Left ventricle myocardium inferior (tissue), 1 donor: ENCODE data around the gene PRR14. TPM values are rescaled to one million over a fixed set of nuclear protein-coding genes. Genes with fewer than 3 reads are reported as not detected.

Experiments
- DNase-seq: peaks from one replicate; pipeline ENCODE4 v3.0.0-alpha.2; 2020
- H3K27ac ChIP-seq: fragments of 200-600 bp; replicated peaks from 2 replicates; pipeline ENCODE4 v1.8.0; 2021
- H3K27me3 ChIP-seq: fragments of 200-600 bp; 2 replicates; pipeline ENCODE4 v1.8.0; 2021; ENCODE audit warnings: low read depth
- H3K36me3 ChIP-seq: fragments of 200-600 bp; 2 replicates; pipeline ENCODE4 v1.8.0; 2021
- H3K4me1 ChIP-seq: fragments of 200-600 bp; 2 replicates; pipeline ENCODE4 v1.8.0; 2021
- H3K4me3 ChIP-seq: fragments of 200-600 bp; 2 replicates; pipeline ENCODE4 v1.8.0; 2021; ENCODE audit warnings: mild to moderate bottlenecking, moderate library complexity
- H3K9me3 ChIP-seq: fragments of 200-600 bp; replicated peaks from 2 replicates; pipeline ENCODE4 v1.8.0; 2021
- intact Hi-C: fragments of 100-400 bp; cut with micrococcal nuclease; formaldehyde crosslinking; loops from one replicate; pipeline ENCODE4 v1.11.0; 2022
- total RNA-seq: library from RNA; stranded (reverse); fragmentation: NEBNext Ultra II Directional; extraction: Animal tissue kit (Norgen Biotek cat#: 25700); gene quantifications from one replicate; pipeline ENCODE4 v1.2.1, GENCODE V29; 2021
- TF ChIP-seq, protein P1 (sequence below): fragments of 200-600 bp; IDR thresholded peaks from 2 replicates; pipeline ENCODE4 v1.8.0; 2021; ENCODE audit warnings: antibody characterized with exemption, mild to moderate bottlenecking, borderline replicate concordance
- donor health status: DM: no; HTN: yes; CAD: no; lungs with severe emphysema.

Gene PRR14
- total RNA-seq, 1 donor from 2014 or later = 15.4 TPM

DNA sequence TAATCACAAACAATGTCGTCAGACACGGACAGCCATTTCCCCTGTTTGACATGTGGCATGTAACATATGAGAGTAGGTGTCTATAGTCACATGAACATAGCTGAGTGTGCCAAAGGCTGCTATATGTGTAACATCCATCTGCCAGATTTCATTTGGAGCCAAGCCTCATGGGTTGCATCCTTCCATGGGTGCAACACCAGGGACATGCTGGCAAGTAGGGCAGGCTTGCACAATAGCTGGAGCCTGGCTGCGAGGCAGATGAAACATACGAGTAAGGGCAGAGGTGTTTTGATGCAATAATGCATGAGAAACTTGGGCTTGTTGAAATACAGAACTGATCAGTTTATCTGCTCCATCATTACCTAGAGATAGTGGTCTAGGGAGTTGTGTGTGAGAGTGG is 31.6 kb upstream of the PRR14 start:
- intact Hi-C loops = no loop called here
- DNase-seq = no peak
- no peak overlapping the region for H3K4me3 ChIP-seq
- H3K36me3 ChIP-seq = no peaks in the 10 kb centered on the region
- H3K4me1 ChIP-seq = no peaks in the 10 kb centered on the region
- H3K27ac ChIP-seq = no peak overlapping the region
- H3K9me3 ChIP-seq = no peaks in the 10 kb centered on the region
- H3K27me3 ChIP-seq = peaks cover 16% of the 10 kb centered on the region
- TF ChIP-seq, protein P1, sequence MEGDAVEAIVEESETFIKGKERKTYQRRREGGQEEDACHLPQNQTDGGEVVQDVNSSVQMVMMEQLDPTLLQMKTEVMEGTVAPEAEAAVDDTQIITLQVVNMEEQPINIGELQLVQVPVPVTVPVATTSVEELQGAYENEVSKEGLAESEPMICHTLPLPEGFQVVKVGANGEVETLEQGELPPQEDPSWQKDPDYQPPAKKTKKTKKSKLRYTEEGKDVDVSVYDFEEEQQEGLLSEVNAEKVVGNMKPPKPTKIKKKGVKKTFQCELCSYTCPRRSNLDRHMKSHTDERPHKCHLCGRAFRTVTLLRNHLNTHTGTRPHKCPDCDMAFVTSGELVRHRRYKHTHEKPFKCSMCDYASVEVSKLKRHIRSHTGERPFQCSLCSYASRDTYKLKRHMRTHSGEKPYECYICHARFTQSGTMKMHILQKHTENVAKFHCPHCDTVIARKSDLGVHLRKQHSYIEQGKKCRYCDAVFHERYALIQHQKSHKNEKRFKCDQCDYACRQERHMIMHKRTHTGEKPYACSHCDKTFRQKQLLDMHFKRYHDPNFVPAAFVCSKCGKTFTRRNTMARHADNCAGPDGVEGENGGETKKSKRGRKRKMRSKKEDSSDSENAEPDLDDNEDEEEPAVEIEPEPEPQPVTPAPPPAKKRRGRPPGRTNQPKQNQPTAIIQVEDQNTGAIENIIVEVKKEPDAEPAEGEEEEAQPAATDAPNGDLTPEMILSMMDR = no peak

DNA sequence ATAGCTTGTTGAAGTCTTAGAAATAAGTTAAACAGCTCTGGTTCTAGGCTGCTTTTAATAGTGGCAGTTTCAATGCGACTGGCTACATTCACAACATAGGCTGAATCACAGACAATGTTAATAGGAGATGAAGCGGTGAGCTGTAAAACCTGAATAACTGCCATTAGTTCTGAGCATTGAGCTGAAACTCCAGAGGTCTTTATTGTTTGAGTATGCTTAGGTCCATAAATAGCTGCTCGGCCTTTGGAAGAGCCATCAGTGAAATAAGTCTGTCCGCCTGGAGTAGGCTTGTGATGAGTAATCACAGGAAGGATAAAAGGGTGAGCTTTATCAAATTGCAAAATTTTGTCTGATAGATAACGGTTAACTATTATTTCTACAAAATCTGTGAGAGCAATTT is 31.1 kb upstream of the PRR14 start:
- TF ChIP-seq, protein P1 = no peak
- Histone ChIP-seq H3K36me3 (no peaks in the 10 kb centered on the region), H3K9me3 (no peaks in the 10 kb centered on the region), H3K27ac (no peak overlapping the region), H3K4me1 (no peaks in the 10 kb centered on the region), H3K27me3 (peaks cover 16% of the 10 kb centered on the region), H3K4me3 (no peak overlapping the region)
- DNase-seq = no peak
- intact Hi-C loops = no loop called here

DNA sequence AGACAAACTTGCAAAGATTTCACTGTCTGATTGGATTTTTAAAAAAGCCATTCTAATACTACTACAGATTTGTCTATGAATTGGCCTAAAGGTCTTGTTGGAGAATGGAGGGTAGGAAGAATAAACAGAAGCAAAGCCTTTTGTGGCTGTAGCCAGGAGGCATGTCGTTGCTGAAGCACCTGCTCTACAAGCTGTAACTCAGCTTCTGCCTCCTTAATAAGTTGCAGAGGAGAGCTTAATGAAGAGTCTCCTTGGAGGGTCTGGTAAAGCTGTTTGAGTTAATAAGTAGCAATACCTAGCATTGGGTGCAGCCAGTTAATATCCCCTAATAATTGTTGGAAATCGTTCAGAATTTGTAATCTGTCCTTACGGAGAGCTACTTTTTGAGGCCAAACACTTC is 30.6 kb upstream of the PRR14 start:
- TF ChIP-seq, protein P1 = no peak
- no peaks in the 10 kb centered on the region for H3K4me1 ChIP-seq
- no peak overlapping the region for H3K4me3 ChIP-seq
- no peaks in the 10 kb centered on the region for H3K36me3 ChIP-seq
- intact Hi-C loops = no loop called here
- H3K27ac ChIP-seq = no peak overlapping the region
- H3K27me3 ChIP-seq = peaks cover 16% of the 10 kb centered on the region
- no peak for DNase-seq
- no peaks in the 10 kb centered on the region for H3K9me3 ChIP-seq

DNA sequence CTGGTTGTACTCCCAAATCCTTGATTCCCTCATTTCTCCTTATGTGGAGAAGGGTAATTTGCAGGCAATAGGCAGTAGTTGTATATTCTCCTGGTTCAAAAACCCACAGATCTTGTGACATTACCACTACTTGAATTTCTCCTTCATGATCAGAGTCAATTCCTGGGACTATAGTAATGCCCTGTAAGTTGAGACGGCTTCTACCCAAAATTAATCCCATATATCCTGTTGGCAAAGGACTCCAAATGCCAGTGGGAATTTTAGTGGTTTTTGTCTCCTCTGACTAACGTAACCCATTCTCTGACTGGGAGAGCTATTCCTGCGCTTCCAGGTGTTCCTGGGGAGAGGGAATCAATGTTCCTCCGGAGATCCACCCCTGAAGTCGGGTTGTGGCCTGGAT is 29.0 kb upstream of the PRR14 start:
- Histone ChIP-seq H3K4me1 (no peaks in the 10 kb centered on the region), H3K36me3 (no peaks in the 10 kb centered on the region), H3K27me3 (peaks cover 11% of the 10 kb centered on the region), H3K4me3 (no peak overlapping the region), H3K27ac (no peak overlapping the region), H3K9me3 (no peaks in the 10 kb centered on the region)
- TF ChIP-seq, protein P1 = no peak
- no peak for DNase-seq
- intact Hi-C loops = no loop called here

DNA sequence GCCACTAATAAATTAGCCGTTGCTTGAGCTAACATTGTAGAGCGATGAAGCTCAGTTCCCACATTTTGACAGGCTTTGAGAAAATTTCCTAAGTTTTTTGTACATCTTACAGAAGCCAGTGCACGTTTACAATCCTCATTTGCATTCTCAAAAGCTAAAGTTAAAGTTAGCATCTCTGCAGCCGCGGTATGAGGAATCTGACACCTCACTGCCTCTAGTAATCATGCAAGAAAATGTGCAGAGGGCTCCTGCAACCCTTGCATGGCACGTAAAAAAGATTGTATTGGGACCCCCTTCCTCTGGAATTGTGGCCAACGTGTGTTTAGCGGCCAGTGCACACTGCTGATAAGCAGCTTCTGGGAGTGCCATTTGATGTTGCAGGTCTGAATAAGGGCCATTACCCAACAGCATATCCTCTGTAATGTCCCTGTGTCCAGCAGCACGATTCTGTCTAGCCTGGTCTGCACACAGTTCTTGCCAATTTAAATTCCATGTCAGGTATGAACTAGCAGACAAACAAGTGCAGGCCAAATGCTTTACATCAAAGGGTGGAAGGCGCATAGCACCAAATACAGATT is 28.2 kb upstream of the PRR14 start:
- intact Hi-C loops = no loop called here

More for the DNA sequence above, 28.2 kb upstream of the PRR14 start:
- no peak overlapping the region for H3K27ac ChIP-seq
- no peaks in the 10 kb centered on the region for H3K9me3 ChIP-seq
- no peak for DNase-seq
- TF ChIP-seq, protein P1 = no peak
- no peaks in the 10 kb centered on the region for H3K4me1 ChIP-seq
- H3K27me3 ChIP-seq = peaks cover 11% of the 10 kb centered on the region
- no peak overlapping the region for H3K4me3 ChIP-seq
- H3K36me3 ChIP-seq = no peaks in the 10 kb centered on the region
